GM15510 (cell line): Measurements from ENCODE around the gene CRELD2.

Experiments used
- POLR2A ChIP-seq: IDR thresholded peaks from 3 replicates; pipeline ENCODE4 v1.6.1; 2011; ENCODE audit warnings: borderline replicate concordance; ENCODE audit not compliant: insufficient read length; ENCODE audit errors: extremely low read depth

The CRELD2 gene

GRCh38 chr22:49951986-49952896, 33.8 kb downstream of the CRELD2 start:
- no peak for TF ChIP-seq POLR2A

GRCh38 chr22:49953027-49953679, 34.7 kb downstream of the CRELD2 start:
- TF ChIP-seq POLR2A: no peak

- no peak for TF ChIP-seq POLR2A
These were observed 35.4 kb downstream of the CRELD2 start for GRCh38 chr22:49953680-49954344.

GRCh38 chr22:49954354-49954753, 35.9 kb downstream of the CRELD2 start:
- no peak for TF ChIP-seq POLR2A

GRCh38 chr22:49954991-49955580, 36.7 kb downstream of the CRELD2 start:
- TF ChIP-seq POLR2A: no peak

GRCh38 chr22:49955581-49956417, 37.4 kb downstream of the CRELD2 start:
- no peak for TF ChIP-seq POLR2A

- no peak for TF ChIP-seq POLR2A
These were observed 38.0 kb downstream of the CRELD2 start for GRCh38 chr22:49956418-49956770.

- no peak for TF ChIP-seq POLR2A
These were observed 38.7 kb downstream of the CRELD2 start for GRCh38 chr22:49956914-49957825.

- no peak for TF ChIP-seq POLR2A
These were observed 39.5 kb downstream of the CRELD2 start for GRCh38 chr22:49957826-49958365.

GRCh38 chr22:49958366-49958921, 40.0 kb downstream of the CRELD2 start:
- TF ChIP-seq POLR2A: no peak

GRCh38 chr22:49958931-49959781, 40.7 kb downstream of the CRELD2 start:
- no peak for TF ChIP-seq POLR2A

- TF ChIP-seq POLR2A: no peak
These were observed 41.3 kb downstream of the CRELD2 start for GRCh38 chr22:49959782-49960158.
